ENCODE data around the gene ALLC.

GRCh38 chr2:3712424-3712823 lies 54.4 kb downstream of the ALLC start:
- TF ChIP-seq CTCF (IDR thresholded peaks at IDR 0.05) (no peak), POLR2A (IDR thresholded peaks at IDR 0.05) (no peak)
